NCI-H1105 (cell line): Measurements from ENCODE around the gene KDELR3.

ENCODE experiments used
- DNase-seq: peaks from one replicate; lab custom pipeline; 2025; lab: John Stamatoyannopoulos, UW

KDELR3 gene

DNA sequence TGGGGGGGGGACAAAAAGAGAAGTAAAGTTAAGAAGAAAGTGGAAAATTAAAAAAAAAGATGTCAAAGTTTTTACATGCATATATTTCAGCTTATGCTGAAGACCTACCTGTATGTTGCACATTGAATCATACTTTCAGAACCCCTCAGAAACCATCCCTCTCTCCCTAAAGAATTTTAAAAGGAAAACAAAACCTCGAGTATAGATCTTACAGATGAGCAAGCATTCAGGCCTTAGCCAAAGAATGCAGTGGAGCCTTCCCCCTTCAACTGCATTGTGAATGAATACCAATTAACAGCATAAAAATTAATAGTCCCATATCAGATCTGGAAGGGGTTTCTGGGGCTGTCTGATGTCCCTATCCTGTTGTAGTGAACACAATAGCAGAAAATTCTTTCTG, 16.3 kb downstream of the KDELR3 start:
- no peak for DNase-seq

- DNase-seq = no peak
These were observed 17.9 kb downstream of the KDELR3 start for GRCh38 chr22:38485783-38486182.

- no peak for DNase-seq
These were observed 20.1 kb downstream of the KDELR3 start for GRCh38 chr22:38487946-38488345.

GRCh38 chr22:38489142-38489541, 21.2 kb downstream of the KDELR3 start:
- no peak for DNase-seq

GRCh38 chr22:38489561-38490145, 21.8 kb downstream of the KDELR3 start:
- DNase-seq = no peak

GRCh38 chr22:38490475-38490874, 22.6 kb downstream of the KDELR3 start:
- DNase-seq = no peak

- DNase-seq = no peak
These were observed 23.0 kb downstream of the KDELR3 start for GRCh38 chr22:38490915-38491314.

DNA sequence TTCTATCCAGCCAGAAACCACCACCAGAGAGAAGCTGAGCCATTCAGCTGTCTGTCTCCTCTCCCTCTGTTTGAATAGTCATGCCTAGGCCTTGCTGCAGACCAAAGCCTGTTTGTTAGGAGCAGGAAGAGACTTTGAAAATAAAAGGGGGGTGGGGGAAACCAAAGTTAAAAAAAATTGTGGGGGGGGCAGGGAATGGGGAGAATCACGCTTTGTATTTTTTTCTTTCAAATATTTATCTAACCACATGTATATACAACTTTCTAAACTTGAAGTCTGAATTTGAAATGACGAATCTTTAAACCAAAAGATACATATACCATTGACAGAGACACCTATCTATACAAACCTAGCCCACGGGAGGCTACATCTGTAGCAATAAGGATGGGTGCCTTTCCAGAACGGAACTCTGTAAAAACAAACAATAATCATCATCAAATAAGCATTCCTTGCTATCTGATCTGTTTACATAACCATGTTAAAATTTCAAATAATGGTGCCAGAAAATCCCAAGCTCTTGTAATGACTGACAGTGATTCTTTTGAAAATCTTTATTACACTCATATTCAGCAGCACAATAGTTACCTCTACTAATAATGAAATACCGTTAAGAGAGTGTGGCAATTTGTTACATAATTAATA, 23.9 kb downstream of the KDELR3 start:
- no peak for DNase-seq

- DNase-seq = no peak
These were observed 26.6 kb downstream of the KDELR3 start for GRCh38 chr22:38494498-38494897.

- DNase-seq = no peak
These were observed 27.0 kb downstream of the KDELR3 start for GRCh38 chr22:38494939-38495338.

DNA sequence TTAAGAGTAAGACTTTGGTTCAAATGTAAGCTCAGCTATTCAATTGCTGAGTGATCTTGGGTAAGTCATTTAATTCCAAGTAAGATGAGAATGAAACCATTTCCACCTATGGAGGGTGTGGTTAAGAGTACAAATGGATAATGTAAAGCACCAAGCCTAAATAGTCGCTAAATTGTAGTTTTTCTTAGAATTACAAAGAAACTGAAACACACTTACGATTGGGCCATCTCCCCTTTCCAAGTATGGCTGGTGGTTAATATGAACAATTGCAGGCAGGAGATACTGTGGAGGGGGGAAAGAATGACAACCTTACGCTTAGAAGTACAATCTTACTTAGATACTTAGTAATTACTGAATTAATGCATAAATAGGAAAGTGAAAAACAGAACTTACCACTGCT, 30.0 kb downstream of the KDELR3 start:
- no peak for DNase-seq

DNA sequence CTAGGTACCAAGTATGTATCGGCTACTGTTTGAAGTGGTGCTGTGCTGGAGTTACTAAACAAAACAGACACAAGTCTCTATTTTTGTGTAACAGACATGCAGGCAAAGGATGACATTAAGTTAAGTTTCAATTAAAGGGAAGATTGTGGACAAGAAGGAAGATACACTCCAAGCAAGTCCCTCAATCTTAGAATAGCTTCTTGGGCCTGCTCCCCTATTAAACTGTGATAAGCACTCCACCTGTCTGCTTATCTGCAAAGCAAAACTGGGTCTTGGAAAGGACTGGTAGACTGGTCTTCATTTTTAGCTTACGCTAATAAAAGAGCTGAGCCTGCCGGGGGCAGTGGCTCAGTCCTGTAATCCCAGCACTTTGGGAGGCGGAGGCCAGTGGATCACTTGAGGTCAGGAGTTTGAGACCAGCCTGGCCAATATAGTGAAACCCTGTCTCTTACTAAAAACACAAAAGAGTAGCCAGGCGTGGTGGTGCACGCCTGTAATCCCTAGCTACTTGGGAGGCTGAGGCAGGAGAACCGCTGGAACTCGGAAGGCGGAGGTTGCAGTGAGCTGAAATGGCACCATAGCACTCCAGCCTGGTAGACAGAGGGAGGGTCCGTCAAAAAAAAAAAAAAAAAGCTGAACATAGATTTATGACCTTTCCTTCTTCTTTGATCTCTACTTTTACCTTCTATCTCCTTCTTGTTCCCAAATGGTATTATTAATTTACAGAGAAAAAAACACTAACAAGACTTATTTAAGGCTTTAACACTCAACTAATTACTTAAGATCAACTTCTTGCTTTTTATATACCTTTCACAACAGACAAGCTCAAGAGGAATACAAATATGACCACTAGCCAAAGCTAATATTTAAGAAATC, 34.1 kb downstream of the KDELR3 start:
- DNase-seq = no peak

GRCh38 chr22:38503021-38503420, 35.1 kb downstream of the KDELR3 start:
- DNase-seq = no peak

DNA sequence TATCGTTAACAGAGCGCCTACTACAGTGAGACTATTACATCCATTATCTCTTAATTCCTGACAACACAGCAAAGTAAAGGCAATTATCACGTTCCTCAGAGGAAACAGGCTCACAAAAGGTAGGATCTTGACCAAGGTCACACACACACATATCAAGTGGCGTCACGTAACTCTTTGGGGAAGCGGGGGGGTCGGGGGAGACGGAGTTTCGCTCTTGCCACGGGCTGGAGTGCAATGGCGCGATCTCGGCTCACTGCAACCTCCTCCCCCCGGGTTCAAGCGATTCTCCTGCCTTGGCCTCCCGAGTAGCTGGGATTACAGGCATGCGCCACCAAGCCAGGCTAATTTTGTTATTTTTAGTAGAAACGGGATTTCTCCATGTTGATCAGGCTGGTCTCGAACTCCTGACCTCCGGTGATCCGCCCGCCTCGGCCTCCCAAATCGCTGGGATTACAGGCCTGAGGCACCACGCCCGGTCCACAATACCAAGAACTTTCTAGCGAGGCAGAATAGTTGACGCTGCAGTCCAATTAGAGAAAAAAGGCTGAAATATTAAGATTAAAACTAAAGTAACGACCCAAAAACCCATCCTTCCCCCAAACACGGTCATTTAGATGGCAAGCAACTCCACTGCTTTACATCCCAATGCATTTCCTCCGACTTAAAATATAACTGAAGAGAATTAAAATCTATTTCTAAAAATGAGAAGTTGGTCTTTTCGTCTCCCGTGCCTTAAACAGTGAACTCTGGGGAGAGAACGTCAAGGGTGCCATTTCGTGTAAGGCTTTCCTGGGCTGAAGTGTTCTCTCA, 37.0 kb downstream of the KDELR3 start:
- DNase-seq = peak; percentile 10

DNA sequence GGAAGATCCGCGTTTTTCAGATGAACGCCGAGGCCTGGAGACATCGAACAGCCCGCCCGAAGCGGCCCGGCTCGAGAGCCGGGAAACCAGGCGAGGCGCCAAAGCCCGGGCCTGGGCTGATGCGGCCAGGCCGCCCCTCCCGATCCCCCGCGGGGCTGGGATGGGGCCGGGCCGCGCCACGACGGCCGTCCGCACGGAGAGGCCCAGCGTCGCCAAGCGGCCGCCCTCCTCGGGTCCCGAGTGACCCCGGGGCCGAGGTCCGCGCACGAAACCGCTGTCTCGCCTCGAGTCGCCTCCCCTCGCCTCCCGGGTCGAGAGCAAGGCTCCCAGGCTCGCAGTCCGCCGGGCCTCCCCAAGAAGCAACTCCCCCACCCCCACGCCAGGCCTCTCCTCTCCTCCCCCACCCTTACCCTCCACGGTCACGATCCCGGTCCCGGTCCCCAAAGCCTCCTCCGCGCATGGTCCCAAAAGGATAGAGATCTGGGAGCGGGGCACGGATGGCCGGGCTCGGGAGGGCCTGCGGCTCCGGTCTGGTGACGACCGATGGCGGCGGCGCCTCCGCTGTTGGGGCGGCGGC, 37.7 kb downstream of the KDELR3 start:
- DNase-seq = peak; percentile 27

- DNase-seq = peak; percentile 90
These were observed 38.4 kb downstream of the KDELR3 start, which contains the start of gene DDX17 for GRCh38 chr22:38506118-38506962. TSS of gene DDX17 (minus strand) at chr22:38506311.

GRCh38 chr22:38510416-38510970, 42.6 kb downstream of the KDELR3 start:
- no peak for DNase-seq

GRCh38 chr22:38513063-38513462, 45.2 kb downstream of the KDELR3 start:
- DNase-seq = no peak

DNA sequence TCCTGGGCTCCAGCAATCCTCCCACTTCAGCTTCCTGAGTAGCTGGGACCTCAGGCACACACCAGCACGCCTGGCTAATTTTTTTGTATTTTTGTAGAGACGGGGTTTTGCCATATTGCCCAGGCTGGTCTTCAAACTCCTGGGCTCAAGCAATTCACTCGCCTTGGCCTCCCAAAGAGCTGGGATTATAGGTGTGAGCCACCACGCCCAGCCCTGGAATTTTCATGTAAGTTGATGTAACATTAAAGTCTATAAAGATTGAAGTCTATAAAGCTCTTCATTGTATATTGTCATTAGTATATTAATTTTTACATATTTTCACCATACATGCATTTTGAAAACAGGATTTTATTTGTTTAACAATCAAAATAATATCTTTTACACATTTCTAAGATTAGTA, 50.7 kb downstream of the KDELR3 start:
- no peak for DNase-seq

DNA sequence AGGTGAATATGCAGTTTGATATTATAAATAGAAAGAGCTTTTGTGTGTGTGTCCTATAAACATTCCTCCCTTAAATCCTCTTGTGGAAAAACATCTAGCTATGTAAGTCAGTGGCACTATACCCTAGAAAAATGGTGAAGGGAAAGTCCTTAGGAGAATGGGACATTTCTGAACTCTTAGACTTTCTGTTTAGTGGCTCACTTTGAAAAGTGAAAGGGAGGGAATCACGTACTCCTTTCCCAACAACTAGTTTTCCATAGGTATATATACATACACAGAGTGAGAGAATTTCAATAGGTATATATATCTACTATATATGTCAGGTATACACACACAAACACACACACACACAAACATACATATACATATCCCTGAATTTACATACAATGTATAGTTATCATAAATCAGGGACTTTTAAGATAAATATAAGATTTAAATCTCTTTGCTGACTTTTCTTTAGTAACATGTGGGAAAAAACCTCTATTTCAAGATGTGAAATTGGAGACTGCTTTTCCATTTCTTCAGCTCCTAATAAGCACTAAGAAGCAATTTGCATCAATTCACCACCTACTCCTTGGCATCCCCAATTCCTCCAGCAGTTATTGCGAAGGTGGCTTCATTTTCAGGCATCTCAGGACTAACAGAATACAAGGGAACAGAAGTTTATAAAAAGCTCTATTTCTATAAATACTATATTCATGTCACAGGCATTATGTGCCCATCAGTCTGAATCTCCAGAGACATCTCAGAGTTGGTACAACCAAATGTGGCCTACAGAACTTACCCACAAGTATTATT, 51.8 kb downstream of the KDELR3 start:
- no peak for DNase-seq
